DOHH2 (cell line): ENCODE results near the gene RNF19B.

ENCODE experiments used
- H3F3A ChIP-seq: fragments of 200-600 bp; sonication (generic), shearing (Covaris generic); 2 replicates; pipeline ENCODE4 v1.6.0; 2016; ENCODE audit warnings: antibody characterized with exemption, mild to moderate bottlenecking; ENCODE audit not compliant: control insufficient read depth, insufficient read depth
- H3K27ac ChIP-seq: fragments of 200-600 bp; sonication (generic); 2 replicates; pipeline ENCODE4 v1.5.1; 2014; ENCODE audit warnings: low read depth, mild to moderate bottlenecking, low read length, moderate library complexity
- H3K27me3 ChIP-seq: fragments of 200-600 bp; sonication (generic); 2 replicates; pipeline ENCODE4 v1.6.1; 2014; ENCODE audit warnings: mild to moderate bottlenecking, low read length, mixed read lengths; ENCODE audit not compliant: control insufficient read depth
- H3K36me3 ChIP-seq: fragments of 200-600 bp; sonication (generic); 2 replicates; pipeline ENCODE4 v1.6.1; 2014; ENCODE audit warnings: mild to moderate bottlenecking, low read length, moderate library complexity, mixed read lengths; ENCODE audit not compliant: control insufficient read depth
- H3K4me1 ChIP-seq: fragments of 200-600 bp; sonication (generic); 2 replicates; pipeline ENCODE4 v1.6.1; 2014; ENCODE audit warnings: mild to moderate bottlenecking, low read length, mixed read lengths; ENCODE audit not compliant: control insufficient read depth
- H3K4me2 ChIP-seq: fragments of 200-600 bp; sonication (generic); 2 replicates; pipeline ENCODE4 v1.6.0; 2014; ENCODE audit warnings: mild to moderate bottlenecking, low read length, moderate library complexity
- H3K4me3 ChIP-seq: fragments of 200-600 bp; sonication (generic); 2 replicates; pipeline ENCODE4 v1.5.1; 2014; ENCODE audit warnings: mild to moderate bottlenecking, low read length, mixed read lengths
- H3K79me2 ChIP-seq: fragments of 200-600 bp; sonication (generic); 2 replicates; pipeline ENCODE4 v1.6.1; 2014; ENCODE audit warnings: mild to moderate bottlenecking, low read length, mixed read lengths; ENCODE audit not compliant: control insufficient read depth
- H3K9me2 ChIP-seq: fragments of 200-600 bp; sonication (generic); replicated peaks from 2 replicates; pipeline ENCODE4 v1.6.1; 2014; ENCODE audit warnings: mild to moderate bottlenecking, low read length, mixed read lengths; ENCODE audit not compliant: control insufficient read depth
- H3K9me3 ChIP-seq: fragments of 200-600 bp; sonication (generic); 2 replicates; pipeline ENCODE4 v1.6.1; 2014; ENCODE audit warnings: antibody characterized with exemption, low read length, mixed read lengths; ENCODE audit not compliant: control insufficient read depth, insufficient read depth
- H4K20me1 ChIP-seq: fragments of 200-600 bp; sonication (generic); 2 replicates; pipeline ENCODE4 v1.6.0; 2014; ENCODE audit warnings: low read depth, mild to moderate bottlenecking, antibody characterized with exemption, low read length, moderate library complexity; ENCODE audit not compliant: control insufficient read depth, insufficient read depth
- CTCF ChIP-seq: fragments of 200-600 bp; sonication (generic); IDR thresholded peaks from one replicate; pipeline ENCODE4 v1.5.1; 2014; ENCODE audit warnings: antibody characterized with exemption, mild to moderate bottlenecking, low read depth, low read length; ENCODE audit not compliant: poor library complexity, severe bottlenecking
- EZH2phosphoT487 ChIP-seq: fragments of 200-600 bp; sonication (generic); IDR thresholded peaks from 2 replicates; pipeline ENCODE4 v1.6.1; 2017; ENCODE audit warnings: borderline replicate concordance, mild to moderate bottlenecking, antibody characterized with exemption, low read length, moderate library complexity, mixed read lengths

RNF19B gene

GRCh38 chr1:32991819-32992488, 27.3 kb upstream of the RNF19B start:
- no peaks in the 10 kb centered on the region for H3K36me3 ChIP-seq
- H4K20me1 ChIP-seq, result no peaks in the 10 kb centered on the region
- H3K27ac ChIP-seq, result peak overlapping the region; percentile 65
- H3K9me2 ChIP-seq, result no peaks in the 10 kb centered on the region
- H3K4me2 ChIP-seq, result peak overlapping the region; percentile 64
- H3K27me3 ChIP-seq, result no peaks in the 10 kb centered on the region
- no peak for TF ChIP-seq EZH2phosphoT487
- no peak for TF ChIP-seq CTCF
- H3K9me3 ChIP-seq, result no peaks in the 10 kb centered on the region
- H3K4me3 ChIP-seq, result peak overlapping the region; percentile 51
- peaks cover 22% of the 10 kb centered on the region for H3F3A ChIP-seq
- H3K79me2 ChIP-seq, result no peaks in the 10 kb centered on the region
- peaks cover 42% of the 10 kb centered on the region for H3K4me1 ChIP-seq

GRCh38 chr1:32991386-32991785, 26.8 kb upstream of the RNF19B start:
- Histone ChIP-seq H3K27me3 (no peaks in the 10 kb centered on the region), H3K36me3 (no peaks in the 10 kb centered on the region), H3F3A (peaks cover 22% of the 10 kb centered on the region), H3K27ac (peak overlapping the region; percentile 65), H3K9me2 (no peaks in the 10 kb centered on the region), H4K20me1 (no peaks in the 10 kb centered on the region), H3K4me3 (peak overlapping the region; percentile 51), H3K4me2 (peak overlapping the region; percentile 64), H3K9me3 (no peaks in the 10 kb centered on the region), H3K4me1 (peaks cover 42% of the 10 kb centered on the region), H3K79me2 (no peaks in the 10 kb centered on the region)
- no peak for TF ChIP-seq CTCF
- TF ChIP-seq EZH2phosphoT487, result no peak

- H3K36me3 ChIP-seq, result no peaks in the 10 kb centered on the region
- H3K9me2 ChIP-seq, result no peaks in the 10 kb centered on the region
- TF ChIP-seq CTCF (no peak), EZH2phosphoT487 (no peak)
- peaks cover 22% of the 10 kb centered on the region for H3F3A ChIP-seq
- H3K27me3 ChIP-seq, result no peaks in the 10 kb centered on the region
- H3K9me3 ChIP-seq, result no peaks in the 10 kb centered on the region
- H3K4me3 ChIP-seq, result no peak overlapping the region
- no peaks in the 10 kb centered on the region for H4K20me1 ChIP-seq
- no peak overlapping the region for H3K27ac ChIP-seq
- no peaks in the 10 kb centered on the region for H3K79me2 ChIP-seq
- peak overlapping the region; percentile 64 for H3K4me2 ChIP-seq
- H3K4me1 ChIP-seq, result peaks cover 42% of the 10 kb centered on the region
These were observed 26.3 kb upstream of the RNF19B start for GRCh38 chr1:32990887-32991286.
